ENCODE results near the gene ZNF362.

ZNF362 gene

DNA sequence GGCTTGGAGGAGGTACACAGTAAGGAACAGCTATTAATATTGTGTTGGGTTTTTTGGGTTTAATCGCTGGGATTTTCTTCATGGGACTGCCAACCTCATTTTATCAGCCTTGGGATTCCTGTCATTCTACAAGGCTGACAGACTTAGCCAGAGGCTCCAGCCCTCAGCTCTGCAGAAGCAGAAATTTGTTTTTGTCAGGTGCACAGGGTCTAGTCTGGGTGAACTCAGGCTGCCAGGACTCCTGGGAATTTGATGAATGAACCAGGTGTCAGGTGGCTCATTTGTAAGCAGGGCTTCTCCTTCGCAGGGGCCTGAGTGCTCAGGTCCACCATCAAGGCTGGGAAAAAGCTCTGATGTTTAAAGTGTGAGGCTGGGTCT, 11.5 kb upstream of the ZNF362 start:
- no peak for DNase-seq

DNA sequence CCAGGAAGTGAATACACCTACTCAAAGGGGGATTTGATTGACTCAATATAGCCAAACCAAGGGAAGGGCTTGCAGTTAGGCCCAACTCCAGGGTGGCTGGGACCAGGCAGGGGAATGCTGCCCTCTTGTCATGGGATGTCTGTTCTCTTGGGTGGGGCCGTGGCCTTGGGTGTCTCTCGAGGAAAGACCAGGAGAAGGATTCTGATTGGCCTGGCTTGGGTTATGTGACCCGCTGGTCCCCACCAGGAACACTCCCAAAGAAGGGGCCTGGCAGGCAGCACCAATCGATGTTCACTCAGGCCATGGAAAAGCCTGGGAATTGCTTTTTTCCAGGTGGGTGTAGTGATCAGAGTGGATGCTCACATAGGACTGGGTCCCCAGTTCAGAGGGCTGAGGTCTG, 10.1 kb upstream of the ZNF362 start:
- DNase-seq, result no peak

DNA sequence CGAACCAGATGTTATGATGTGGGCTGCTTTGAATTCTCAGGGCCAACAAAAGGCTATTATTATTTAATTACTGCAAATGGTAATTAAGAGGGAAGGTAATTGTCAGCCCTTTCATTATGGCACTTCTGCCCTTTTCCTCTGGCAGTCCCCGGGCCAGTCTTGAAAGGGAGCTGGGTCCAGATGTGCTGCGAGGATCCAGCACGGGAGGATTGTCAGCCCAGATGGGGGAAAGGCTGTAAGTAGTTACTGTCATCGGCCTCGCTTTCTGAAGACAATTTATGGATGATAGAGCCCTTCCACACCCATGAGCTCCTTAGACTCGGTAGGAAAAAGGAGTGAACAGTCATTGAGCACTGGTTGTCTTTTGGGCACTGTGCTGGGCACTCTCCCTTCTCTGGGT, 8.7 kb upstream of the ZNF362 start:
- DNase-seq, result no peak

DNA sequence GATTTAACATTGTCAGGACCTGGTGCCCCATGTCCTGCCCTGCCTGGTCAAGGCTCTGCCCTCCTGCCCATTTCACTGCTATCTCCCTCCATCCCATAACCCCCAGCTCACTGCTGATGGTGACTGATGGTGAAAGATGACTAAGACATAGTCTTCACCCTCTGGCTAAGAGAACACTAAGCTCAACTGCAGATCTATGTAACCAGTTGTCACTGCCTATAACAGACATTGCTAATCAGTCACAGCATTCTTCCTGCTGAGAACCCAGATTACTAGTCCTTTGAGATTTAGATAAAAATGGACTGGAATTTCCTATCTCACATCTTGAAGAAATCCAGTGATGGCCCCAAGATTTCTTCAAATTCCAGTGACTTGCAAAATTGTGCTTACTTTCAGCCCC, 8.0 kb upstream of the ZNF362 start:
- DNase-seq, result no peak

DNA sequence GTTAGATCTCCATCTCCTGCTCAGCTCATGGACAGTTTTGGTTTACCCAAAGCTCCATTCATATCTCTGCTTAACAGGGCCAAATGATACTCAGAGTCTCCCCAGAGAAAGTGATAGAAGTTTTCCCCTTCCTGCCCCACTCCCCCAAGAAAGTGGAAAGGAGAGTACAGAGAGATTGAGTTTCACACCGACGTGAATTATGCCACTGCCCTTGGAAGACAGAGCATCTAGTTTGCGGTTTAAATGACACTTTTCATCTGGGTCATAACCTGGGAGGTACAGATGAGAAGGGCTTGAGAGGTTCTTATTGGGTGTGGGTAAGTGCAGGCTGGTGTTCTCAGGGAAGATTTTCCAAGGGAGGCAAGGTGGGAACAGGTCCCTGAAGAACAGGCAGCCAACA, 6.9 kb upstream of the ZNF362 start:
- DNase-seq, result no peak

DNA sequence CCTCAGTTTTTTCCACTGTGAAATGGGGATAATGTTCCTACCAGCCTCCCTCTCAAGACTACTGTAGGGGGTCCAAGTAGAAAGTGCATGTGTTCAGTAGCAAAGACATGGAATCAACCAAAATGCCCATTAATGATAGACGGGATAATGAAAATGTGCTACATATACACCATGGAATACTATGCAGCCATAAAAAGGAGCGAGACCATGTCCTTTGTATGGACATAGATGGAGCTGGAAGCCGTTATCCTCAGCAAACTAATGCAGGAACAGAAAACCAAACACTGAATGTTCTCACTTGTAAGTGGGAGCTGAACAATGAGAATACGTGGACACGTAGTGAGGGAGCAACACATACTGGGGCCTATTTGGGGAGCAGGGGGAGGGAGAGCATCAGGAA, 6.1 kb upstream of the ZNF362 start:
- no peak for DNase-seq

DNA sequence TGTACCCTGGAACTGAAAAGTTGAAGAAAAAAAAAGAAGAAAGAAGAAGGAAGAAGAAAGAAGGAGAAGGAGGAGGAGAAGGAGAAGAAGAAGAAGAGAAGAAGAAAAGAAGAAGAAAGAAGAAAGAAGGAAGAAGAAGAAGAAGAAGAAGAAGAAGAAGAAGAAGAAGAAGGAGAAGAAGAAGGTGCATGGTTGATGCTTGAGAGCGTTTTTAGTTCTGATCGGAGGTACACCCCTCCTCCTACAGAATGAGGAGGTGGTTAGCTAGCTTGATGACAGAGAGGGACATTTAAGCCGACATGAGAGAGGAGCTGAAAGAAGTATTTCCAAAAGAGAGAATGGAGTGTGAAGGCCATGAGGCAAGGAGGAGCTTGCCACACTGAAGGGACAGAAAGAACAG, 5.6 kb upstream of the ZNF362 start:
- no peak for DNase-seq

DNA sequence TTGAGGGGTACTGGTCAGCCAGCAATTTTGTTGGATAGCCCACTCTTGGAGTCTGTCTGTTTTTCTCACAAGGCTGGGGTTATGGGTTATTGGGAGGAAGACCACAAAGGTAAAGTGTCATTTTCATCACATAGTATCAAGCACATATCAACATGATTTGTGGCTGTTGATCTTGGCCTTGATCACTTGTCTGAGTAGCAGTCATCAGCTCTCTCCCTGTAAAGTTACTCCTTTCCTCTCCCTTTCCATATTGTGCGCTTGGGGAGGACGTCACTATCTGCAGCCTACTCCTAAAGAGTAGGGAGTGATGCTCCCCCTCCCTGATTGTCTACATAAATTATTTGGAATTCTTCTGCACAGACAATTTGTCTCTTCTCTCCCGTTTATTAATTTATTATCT, 1.8 kb upstream of the ZNF362 start:
- no peak for DNase-seq

DNA sequence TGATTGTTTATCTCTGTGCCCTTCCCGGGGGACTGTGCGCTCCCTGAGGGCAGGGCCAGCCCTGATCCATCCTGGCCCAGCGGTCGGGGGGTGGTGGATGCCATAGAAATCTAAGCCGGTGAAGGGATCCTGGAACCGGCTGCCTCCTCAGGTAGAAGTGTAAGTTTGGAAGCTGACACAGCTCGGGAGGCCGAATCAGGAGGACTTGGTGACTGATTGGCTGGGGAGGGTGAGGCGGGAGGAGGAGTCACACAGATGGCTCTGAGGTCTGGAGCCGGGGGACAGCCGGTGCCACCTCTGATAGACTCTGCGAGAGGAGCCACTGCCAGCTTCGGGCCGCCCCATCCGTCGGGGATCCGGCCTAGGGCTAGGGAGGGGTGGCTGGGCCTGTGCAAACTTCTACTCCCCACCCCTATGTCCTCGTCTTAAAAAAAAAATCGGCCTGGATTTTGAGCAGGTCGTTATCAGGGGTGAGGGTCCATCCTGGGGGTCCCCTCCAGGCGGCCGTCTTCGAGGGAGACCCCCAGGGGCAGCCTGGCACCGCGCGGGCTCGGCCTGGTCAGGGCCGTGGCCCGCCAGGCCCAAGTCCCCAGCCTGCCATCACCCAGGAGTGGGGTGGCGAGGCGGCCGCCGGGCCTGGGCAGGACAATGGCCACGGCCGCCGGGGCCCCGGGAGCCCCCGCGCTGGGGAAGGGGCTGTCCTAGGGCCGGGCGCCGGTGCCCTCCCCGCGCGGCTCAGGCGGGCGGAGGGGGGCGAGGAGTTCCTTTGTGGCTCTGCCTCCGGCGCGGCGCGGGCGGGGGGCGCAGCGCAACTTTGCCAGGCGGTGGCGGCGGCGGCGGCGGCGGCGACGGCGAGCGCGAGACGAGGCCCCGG, 708 bp upstream of the ZNF362 start:
- peak; percentile 75 for DNase-seq

DNA sequence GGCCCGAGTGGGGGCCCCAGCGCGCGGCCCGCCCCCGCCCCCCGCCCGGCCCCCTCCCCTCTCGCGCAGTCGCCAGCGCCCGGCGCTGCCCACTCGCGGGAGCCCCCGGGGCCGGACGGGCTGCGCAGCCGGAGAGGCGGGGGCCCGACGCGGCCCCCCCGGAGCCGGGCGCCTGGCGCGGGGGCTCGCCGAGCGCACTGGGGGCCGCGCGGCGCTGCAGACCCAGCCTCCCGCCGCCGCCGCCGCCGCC, 146 bp upstream of the ZNF362 start:
- no peak for DNase-seq

DNA sequence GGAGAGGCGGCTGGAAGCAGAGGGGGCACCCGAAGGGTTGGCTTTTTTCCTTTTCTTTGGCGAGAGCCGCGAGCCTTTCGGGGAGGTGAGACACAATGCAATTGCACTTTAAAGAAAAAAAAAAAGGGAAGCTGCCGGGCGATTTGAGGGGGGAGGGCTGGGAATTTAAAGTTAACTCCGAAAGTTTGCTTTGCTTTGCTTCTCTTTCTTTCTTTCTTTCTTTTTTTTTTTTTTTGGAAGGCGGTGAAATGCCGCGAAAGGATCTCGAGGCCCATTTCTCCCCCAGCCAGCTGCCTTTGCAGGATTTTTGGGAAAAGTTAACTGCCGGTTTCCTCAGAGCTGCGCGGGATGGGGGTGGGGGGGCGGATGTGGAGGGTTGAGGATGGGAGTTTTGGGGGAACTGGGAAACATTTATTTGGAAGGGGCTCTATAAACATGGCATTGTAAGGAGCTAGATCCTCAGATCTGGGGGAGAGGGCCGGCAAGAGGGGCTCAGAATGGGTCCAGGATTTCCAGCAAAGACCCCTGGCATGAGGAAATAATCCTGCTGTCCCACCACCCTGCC, 997 bp downstream of the ZNF362 start:
- no peak for DNase-seq

DNA sequence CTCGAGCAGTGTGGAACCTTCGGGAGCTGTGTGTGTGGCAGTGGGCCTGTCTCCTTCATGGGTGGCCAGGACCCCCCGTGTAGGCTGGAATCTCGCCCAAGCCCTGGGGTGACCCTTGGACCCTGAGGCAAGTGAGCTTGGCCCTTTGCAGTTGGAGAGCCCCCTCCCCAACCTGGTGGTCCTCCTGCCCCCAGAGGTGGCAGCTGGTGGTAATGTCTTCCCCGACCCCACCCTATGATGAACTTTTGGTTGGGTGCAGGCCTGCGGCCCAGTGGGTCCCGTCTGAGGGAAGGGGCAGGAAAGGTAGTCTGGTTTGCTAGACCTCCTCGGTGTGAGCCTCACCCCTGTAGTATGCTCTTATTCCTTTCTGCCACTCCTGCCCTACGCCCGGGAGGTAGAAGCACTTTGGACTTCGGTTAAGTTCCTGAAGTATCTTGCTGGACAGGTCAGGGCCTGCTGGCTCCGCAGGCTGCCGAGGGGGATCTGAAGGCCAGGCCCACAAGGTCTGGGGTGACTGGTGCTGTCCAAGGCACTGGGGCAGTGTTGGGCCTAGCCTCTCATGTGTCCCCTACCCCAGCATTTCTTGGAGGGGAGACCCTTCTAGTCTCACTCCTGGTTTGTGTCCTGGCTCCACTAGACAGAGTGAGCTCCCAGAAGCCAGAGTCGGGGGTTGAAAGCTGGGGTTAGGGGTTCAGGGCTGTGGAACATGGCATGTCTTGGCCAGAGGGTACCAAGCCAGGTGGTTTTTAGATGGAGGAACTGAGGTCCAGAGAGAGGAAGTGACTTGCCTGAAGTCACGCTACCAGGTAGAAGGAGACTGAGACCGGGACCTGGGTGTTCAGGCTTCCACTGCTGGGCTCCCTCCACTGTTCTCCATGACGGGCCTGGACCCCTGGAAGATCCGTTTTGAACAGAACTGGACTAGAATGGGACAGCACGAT, 1.8 kb downstream of the ZNF362 start:
- DNase-seq, result no peak

DNA sequence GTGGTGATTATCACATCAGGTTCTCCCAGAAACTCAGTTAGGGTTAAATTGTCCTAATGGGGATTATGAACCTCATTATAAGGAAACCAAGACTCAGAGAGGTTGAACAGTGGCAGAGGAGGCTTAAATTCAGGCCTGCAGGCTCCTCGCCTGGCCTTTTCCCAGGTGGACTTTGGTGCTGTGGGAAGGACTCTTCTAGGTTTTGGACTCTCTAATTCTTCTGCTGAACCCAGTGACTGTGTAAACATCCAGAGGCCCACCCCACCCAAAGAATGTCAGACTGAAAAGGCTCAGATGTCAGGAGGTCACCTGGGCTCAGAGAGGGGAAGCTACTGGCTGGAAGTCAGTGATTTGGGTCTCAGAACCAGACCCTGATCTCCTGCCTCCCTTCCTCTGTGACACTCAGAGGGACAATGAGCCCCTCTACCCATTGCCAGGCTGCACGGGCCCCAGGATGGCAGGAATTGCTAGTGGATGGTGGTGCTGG, 2.5 kb downstream of the ZNF362 start:
- no peak for DNase-seq

DNA sequence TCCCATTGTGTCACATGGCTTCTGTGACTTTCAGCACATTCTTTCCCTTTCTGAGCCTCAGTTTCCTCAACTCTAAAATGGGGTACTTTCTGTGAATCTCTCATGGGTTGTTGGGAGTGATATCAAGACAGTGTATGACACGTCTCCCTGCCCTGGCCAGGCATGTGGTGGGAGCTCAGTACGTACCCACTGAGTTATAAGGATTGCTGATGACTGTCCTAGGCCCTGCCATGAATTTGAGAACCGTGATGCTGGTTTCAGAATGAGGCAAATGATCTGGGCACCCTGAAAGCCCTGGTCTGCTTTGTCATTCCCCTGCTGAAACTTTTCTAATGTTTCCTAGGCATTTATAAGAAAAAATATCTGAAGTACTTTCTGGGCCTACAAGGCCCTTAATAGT, 3.6 kb downstream of the ZNF362 start:
- no peak for DNase-seq

DNA sequence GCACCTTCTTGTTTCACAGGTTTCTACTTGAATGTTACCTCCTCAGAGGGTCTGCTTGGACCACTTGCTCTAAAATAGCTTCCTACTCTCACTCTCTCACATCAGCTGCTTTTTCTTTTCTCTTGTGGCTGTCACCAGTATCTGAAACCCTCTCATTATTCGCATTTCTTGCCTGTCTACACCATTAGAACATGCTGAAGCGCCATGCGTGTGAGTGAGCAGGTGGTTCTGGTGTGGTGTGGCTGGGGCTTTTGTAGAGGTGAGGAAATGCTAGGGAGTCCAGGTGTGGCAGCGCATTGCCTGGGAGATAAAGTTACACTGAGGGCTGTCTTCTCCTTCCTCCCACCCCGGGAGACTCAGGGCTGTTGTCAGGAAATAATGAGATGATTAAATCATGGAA, 4.1 kb downstream of the ZNF362 start:
- DNase-seq, result no peak

DNA sequence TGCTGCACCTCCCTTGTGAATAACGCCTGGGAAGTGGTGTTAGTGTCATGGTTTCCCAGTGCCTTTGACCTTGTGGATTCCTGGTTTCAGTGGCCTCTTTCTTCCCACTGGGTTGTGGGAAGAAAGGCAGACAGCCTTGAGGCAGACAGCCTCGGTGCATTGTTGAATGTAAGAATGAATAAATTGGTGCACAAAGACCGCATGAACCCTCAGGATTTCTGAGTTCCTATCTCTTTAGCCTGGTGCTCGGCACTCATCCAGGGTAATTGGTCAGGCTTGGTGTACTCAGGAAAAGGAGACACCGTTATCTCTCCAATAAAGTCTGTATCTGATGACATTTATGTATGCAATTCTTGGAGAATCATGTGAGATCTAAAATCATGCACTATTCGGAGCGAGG, 5.1 kb downstream of the ZNF362 start:
- no peak for DNase-seq

DNA sequence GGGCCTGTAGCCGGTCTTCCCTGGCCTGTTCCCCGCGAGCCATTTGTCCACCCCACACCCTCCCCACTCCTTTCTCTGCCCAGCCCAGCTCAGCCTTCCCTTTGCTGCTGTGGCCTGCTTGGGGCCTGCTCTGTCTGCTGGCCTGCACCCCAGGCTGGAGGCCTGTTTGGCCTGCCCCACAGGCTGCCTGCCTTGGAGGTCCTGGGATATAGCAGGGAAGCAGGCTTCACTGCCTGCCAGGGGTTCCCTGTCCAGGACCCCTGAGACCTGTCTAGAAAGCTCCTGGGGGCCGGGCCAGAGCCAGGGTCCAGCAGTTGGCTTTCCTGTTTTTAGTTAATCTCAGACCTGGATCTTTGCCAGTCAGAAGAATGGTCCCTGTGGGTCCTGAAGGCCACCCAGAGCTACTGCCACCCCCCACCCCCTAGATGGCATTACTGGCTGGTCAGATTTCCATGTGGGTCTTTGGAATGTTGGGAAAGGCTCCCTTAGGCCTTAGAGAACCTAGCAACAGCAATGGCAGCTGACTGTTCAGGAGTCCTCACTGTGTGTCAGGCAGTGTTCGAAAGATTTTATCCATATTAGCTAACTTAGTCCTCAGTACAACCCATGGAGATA, 7.7 kb downstream of the ZNF362 start:
- DNase-seq, result no peak

DNA sequence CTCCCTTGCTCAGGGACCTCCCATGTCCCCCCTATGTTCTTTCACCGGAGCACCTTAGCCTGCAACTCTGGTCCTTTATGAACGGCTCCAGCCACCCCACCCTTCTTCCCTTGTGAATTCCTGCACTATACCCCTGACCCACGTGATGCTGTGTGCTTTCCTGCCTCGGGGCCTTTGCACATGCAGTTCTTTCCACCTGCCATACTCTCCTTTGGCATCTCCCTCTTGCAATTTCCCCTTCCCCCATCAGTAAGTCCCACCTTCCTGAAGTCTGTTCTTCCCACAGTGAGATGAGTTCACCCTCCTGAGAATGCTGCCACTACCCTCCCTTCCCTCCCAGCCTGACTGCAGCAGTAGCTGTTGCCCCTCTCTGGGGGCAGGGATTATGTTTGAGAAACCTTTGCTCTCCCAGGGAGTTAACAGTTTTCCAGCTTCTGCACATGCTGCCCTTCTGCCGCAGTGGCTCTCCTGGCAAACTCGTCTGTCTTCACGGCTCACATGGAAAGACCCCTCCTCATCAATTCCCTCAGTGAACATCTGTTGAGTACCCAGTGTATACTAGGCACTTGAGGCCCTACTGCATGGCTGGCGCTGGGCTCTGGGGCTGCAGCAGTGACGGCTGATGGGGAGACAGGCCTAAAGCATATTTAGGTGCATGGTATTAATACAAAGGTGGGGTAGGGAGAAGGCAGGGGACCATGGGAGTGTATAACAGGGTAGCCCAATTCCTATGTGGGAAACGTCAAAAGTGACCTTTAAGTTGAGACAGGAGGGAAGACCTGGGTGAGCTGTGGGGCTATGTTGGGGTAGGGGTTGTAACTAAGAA, 9.7 kb downstream of the ZNF362 start:
- no peak for DNase-seq

DNA sequence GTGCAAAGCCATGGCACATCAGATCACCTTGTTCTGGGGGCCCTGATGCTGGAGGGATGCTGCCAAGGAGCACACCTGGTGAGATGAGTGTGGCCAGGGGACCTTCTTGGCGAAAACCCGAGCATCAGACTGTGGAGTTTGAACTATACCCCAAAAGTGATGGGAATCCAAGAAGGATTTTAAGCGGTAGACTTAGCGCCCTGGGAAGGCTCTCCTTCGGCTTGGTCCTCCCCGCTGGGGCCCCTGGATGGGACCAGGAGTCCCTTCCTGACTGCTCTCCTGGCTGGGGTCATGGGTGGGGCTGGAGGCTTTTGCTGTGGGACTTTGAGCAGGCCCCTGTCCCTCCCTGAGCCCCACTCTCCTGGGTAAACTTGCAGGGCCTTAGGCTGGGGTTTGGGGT, 10.5 kb downstream of the ZNF362 start:
- no peak for DNase-seq

DNA sequence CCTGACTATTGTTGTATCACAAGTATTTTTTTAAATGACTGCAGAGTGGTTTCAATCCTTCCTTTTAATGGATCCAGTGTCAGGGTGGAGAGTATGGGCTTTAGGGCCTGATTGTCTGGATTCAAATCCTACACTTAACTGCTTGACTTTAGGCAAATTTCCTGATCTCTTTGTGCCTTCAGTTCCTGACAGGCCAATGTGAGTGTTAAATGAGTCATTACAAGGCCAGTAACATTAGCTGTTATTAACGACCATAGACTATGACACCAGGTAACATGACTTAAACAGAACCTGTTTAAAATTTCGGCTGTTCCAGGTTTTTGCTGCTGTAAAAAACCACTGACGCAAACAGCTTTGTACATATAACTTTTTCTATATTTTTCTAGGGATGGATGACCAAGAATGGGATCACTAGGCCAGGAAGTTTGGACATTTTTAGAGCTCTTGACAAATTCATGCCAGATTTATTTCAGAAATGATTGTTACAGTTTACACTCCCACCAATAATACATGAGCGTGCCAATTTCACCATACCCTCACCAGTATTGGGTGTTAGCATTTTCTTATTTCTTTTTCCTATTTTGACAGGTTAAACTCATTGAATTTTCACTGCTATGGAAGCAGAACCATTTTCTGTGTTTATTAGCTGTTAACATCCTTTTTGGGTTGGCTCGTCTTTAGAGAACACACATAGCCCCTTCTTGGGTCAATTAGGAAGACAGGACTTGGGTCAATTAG, 11.3 kb downstream of the ZNF362 start:
- DNase-seq, result no peak

DNA sequence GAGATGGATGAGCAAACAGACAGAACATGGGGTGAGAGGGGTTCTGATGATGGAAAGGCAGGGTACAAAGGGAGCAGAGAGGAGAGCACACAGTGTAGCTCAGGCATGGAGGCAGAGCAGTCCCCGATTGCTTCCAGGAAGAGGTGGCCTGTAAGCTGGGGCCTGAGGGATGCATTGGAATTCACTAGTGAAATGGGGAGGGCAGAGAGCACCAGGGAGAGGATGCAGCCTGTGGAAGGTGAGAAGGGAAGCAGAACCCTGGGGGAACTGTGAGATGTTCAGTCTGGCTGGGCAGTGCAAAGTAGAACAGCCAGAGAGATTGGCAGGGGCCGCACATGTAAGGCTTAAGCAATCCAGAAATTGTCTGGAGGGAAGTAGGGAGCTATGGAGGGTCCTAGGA, 12.2 kb downstream of the ZNF362 start:
- no peak for DNase-seq

Data from left hindlimb (tissue), 1 donor.